Left lung (tissue), 10 donors: ENCODE measurements around the gene JMJD1C. TPM values are rescaled to one million over a fixed set of nuclear protein-coding genes. Genes with fewer than 3 reads are reported as not detected.

Source experiments
- ATAC-seq: fragments of 200-7000 bp; cut with Tn5 transposase; one replicate; pipeline ENCODE4 v1.9.1; 2020; ENCODE audit warnings: moderate library complexity
- DNase-seq, 4 donors: peaks; one replicate each; pipeline ENCODE4 v3.0.0-alpha.2; 2013 to 2020
- H3K27ac ChIP-seq, 2 donors: fragments of 200-600 bp; sonication (generic) in 1 of 2; one replicate each; pipeline versions ENCODE4 v1.5.0 to v1.8.0; 2020 to 2021
- H3K27me3 ChIP-seq, 2 donors: fragments of 200-600 bp; sonication (generic) in 1 of 2; one replicate each; pipeline versions ENCODE4 v1.5.0 to v1.8.0; 2020 to 2021
- H3K36me3 ChIP-seq, 2 donors: fragments of 200-600 bp; sonication (generic) in 1 of 2; one replicate each; pipeline versions ENCODE4 v1.5.0 to v1.8.0; 2020 to 2021
- H3K4me1 ChIP-seq, 2 donors: fragments of 200-600 bp; one replicate each; pipeline ENCODE4 v1.8.0; 2021
- H3K4me3 ChIP-seq, 2 donors: fragments of 200-600 bp; sonication (generic) in 1 of 2; one replicate each; pipeline versions ENCODE4 v1.5.0 to v1.8.0; 2020 to 2021; ENCODE audit warnings: mild to moderate bottlenecking in 1 of 2
- H3K9me3 ChIP-seq, 2 donors: fragments of 200-600 bp; sonication (generic) in 1 of 2; one replicate each; pipeline versions ENCODE4 v1.5.0 to v1.8.0; 2020 to 2021
- CTCF ChIP-seq, 2 donors: fragments of 200-600 bp; sonication (generic) in 1 of 2; IDR thresholded peaks; one replicate each; pipeline versions ENCODE4 v1.5.0 to v1.8.0; 2021; ENCODE audit warnings: antibody characterized with exemption in 2 of 2
- intact Hi-C, 2 donors: fragments of 100-400 bp; cut with DNase I; formaldehyde crosslinking; loops; one replicate each; pipeline versions ENCODE4 v1.11.2 to v1.14.2; 2022
- polyA plus RNA-seq, 6 donors: library from polyadenylated mRNA; unstranded; fragments of 120-200 nt; gene quantifications; one replicate each; pipeline ENCODE4 v1.2.1, GENCODE V29; 2013; ENCODE audit not compliant: insufficient read length in 6 of 6
- total RNA-seq, 2 donors: library from RNA; stranded (reverse); fragmentation: NEBNext Ultra II Directional; extraction: Animal tissue kit (Norgen Biotek cat#: 25700); gene quantifications; one replicate each; pipeline ENCODE4 v1.2.1, GENCODE V29; 2021
- donor health status: DM: no; HTN: yes; CAD: no.
- donor health status: DM: no; HTN: no; CAD: no.

Gene JMJD1C
- total and polyA plus RNA-seq, 8 donors = 68.0 to 130 (median 98.6) TPM

- ATAC-seq (no peak), DNase-seq (peak in 2 of 4 donors; percentile 37 to 55)
- Histone ChIP-seq H3K4me3 (no peak overlapping the region), H3K27me3 (no peaks in the 10 kb centered on the region), H3K27ac (no peak overlapping the region), H3K36me3 (no peaks in the 10 kb centered on the region), H3K4me1 (peaks cover 16 to 40% of the 10 kb centered on the region in 2 donors), H3K9me3 (no peaks in the 10 kb centered on the region)
- intact Hi-C loops = no loop called here
- no peak for TF ChIP-seq CTCF (IDR thresholded peaks at IDR 0.05)
Observed at GRCh38 chr10:63229161-63229560, 236.6 kb downstream of the JMJD1C start.

GRCh38 chr10:63228237-63228636 is 237.5 kb downstream of the JMJD1C start:
- DNase-seq (no peak), ATAC-seq (no peak)
- TF ChIP-seq CTCF (IDR thresholded peaks at IDR 0.05) = no peak
- Histone ChIP-seq H3K4me1 (peaks cover 16 to 32% of the 10 kb centered on the region in 2 donors), H3K36me3 (no peaks in the 10 kb centered on the region), H3K27me3 (no peaks in the 10 kb centered on the region), H3K4me3 (no peak overlapping the region), H3K27ac (no peak overlapping the region), H3K9me3 (no peaks in the 10 kb centered on the region)
- intact Hi-C loops = no loop called here

- Histone ChIP-seq H3K9me3 (no peaks in the 10 kb centered on the region), H3K27ac (no peak overlapping the region), H3K36me3 (no peaks in the 10 kb centered on the region), H3K27me3 (no peaks in the 10 kb centered on the region), H3K4me1 (peaks cover 12 to 26% of the 10 kb centered on the region in 2 donors), H3K4me3 (no peak overlapping the region)
- no peak for ATAC-seq
- intact Hi-C loops = no loop called here
- TF ChIP-seq CTCF (IDR thresholded peaks at IDR 0.05) = no peak
- DNase-seq = no peak
Observed at GRCh38 chr10:63227207-63227895, 238.4 kb downstream of the JMJD1C start.

GRCh38 chr10:63224241-63224640 is 241.5 kb downstream of the JMJD1C start:
- ATAC-seq = no peak
- Histone ChIP-seq H3K9me3 (no peaks in the 10 kb centered on the region), H3K4me3 (no peak overlapping the region), H3K27ac (no peak overlapping the region), H3K36me3 (no peaks in the 10 kb centered on the region), H3K4me1 (peaks cover 12 to 24% of the 10 kb centered on the region in 2 donors), H3K27me3 (no peaks in the 10 kb centered on the region)
- TF ChIP-seq CTCF (IDR thresholded peaks at IDR 0.05) = no peak
- DNase-seq = no peak
- intact Hi-C loops = no loop called here

- Histone ChIP-seq H3K4me3 (no peak overlapping the region), H3K27me3 (no peaks in the 10 kb centered on the region), H3K36me3 (no peaks in the 10 kb centered on the region), H3K4me1 (peaks cover 11 to 27% of the 10 kb centered on the region in 2 donors), H3K27ac (no peak overlapping the region), H3K9me3 (no peaks in the 10 kb centered on the region)
- intact Hi-C loops = no loop called here
- no peak for TF ChIP-seq CTCF (IDR thresholded peaks at IDR 0.05)
- ATAC-seq (no peak), DNase-seq (no peak)
Observed at GRCh38 chr10:63221950-63222349, 243.8 kb downstream of the JMJD1C start.
